K562 (cell line): ENCODE results near the gene GIGYF2. TPM values are rescaled to one million over a fixed set of nuclear protein-coding genes. Genes with fewer than 3 reads are reported as not detected.

Source experiments
- ATAC-seq: fragments of 200-7000 bp; cut with Tn5 transposase; 3 replicates; pipeline ENCODE4 v1.9.1; 2020; ENCODE audit warnings: moderate library complexity
- BruUV-seq: library from RNA; stranded (reverse); fragments of 400-500 nt; replicated peaks from 2 replicates; lab custom pipeline; 2021; lab: Mats Ljungman, UMichigan
- CTCF ChIA-PET: fragments of 300-600 bp; formaldehyde crosslinking; extraction: SDS; loops from one replicate; lab custom pipeline; 2021; ENCODE audit warnings: low intra/inter-chr PET ratio; lab: Yijun Ruan, JAX
- POLR2A ChIA-PET: fragments of 300-600, 350-650 bp; sonication (Branson Sonifier 250); formaldehyde crosslinking; extraction: SDS; loops from one replicate; lab custom pipeline; 2021; ENCODE audit warnings: antibody characterized with exemption, inconsistent platforms; lab: Yijun Ruan, JAX
- DNase-seq, 4 experiments: peaks; one replicate each; pipeline versions ENCODE4 v3.0.0 to v3.0.0-alpha.2; 2011 to 2018; ENCODE audit warnings: low spot score in 3 of 4, mixed read lengths in 3 of 4; ENCODE audit errors: extremely low read depth in 1 of 4
- FAIRE-seq: peaks from 2 replicates; lab custom pipeline; 2011; peaks lifted over from hg19 to GRCh38; lab: Jason Lieb, UNC
- H2AFZ ChIP-seq: 2 replicates; pipeline ENCODE4 v1.6.0; 2011; ENCODE audit warnings: low read depth, low read length, control low read depth, inconsistent platforms
- H3K27ac ChIP-seq: fragments of 200-600 bp; 3 replicates; pipeline ENCODE4 v1.8.0; 2011; ENCODE audit warnings: low read depth, mild to moderate bottlenecking, control low read depth, inconsistent platforms, low read length, moderate library complexity, mixed read lengths; ENCODE audit errors: extremely low read depth
- H3K27me3 ChIP-seq, 2 experiments: fragments of 300-600 bp in 1 of 2; 2 replicates in 1 of 2; 3 replicates in 1 of 2; pipeline versions ENCODE4 v1.6.0 to v1.8.0; 2011; ENCODE audit warnings: inconsistent platforms in 2 of 2, low read length in 2 of 2, mild to moderate bottlenecking in 1 of 2, mixed read lengths in 1 of 2, moderate library complexity in 1 of 2; ENCODE audit not compliant: control insufficient read depth in 2 of 2, insufficient read depth in 2 of 2
- H3K36me3 ChIP-seq: fragments of 300-600 bp; 3 replicates; pipeline ENCODE4 v1.8.0; 2011; ENCODE audit warnings: mild to moderate bottlenecking, low read length, inconsistent platforms; ENCODE audit not compliant: control insufficient read depth, insufficient read depth
- H3K4me1 ChIP-seq, 2 experiments: fragments of 200-600 bp in 1 of 2; replicated peaks in 1 of 2; 2 replicates in 1 of 2; 3 replicates in 1 of 2; pipeline versions ENCODE4 v1.5.1 to v1.8.0; 2011; ENCODE audit warnings: inconsistent platforms in 2 of 2, low read length in 2 of 2, mild to moderate bottlenecking in 1 of 2, mixed read lengths in 1 of 2, moderate library complexity in 1 of 2; ENCODE audit not compliant: control insufficient read depth in 2 of 2, insufficient read depth in 2 of 2
- H3K4me2 ChIP-seq: 2 replicates; pipeline ENCODE4 v1.6.1; 2011; ENCODE audit warnings: low read length, control low read depth, inconsistent platforms, mixed read lengths; ENCODE audit not compliant: insufficient read depth
- H3K4me3 ChIP-seq: fragments of 200-600 bp; sonication (generic), shearing (Covaris generic); 2 replicates; pipeline ENCODE4 v1.5.1; 2016; ENCODE audit warnings: control low read depth, inconsistent platforms
- H3K79me2 ChIP-seq: fragments of 200-600 bp; 3 replicates; pipeline ENCODE4 v1.8.0; 2011; ENCODE audit warnings: low read length, inconsistent platforms; ENCODE audit not compliant: control insufficient read depth, insufficient read depth
- H3K9ac ChIP-seq, 2 experiments: 2 replicates each; pipeline versions ENCODE4 v1.6.0 to v1.6.1; 2011; ENCODE audit warnings: low read depth in 2 of 2, low read length in 2 of 2, control low read depth in 1 of 2, inconsistent platforms in 1 of 2, mild to moderate bottlenecking in 1 of 2, mixed read lengths in 1 of 2; ENCODE audit not compliant: insufficient read depth in 1 of 2
- H3K9me1 ChIP-seq: one replicate; pipeline ENCODE4 v1.6.0; 2011; ENCODE audit warnings: inconsistent platforms, mild to moderate bottlenecking, low read length, moderate library complexity; ENCODE audit not compliant: control insufficient read depth, insufficient read depth
- H3K9me3 ChIP-seq: replicated peaks from 2 replicates; pipeline ENCODE4 v1.5.1; 2011; ENCODE audit warnings: low read depth, low read length, inconsistent platforms; ENCODE audit not compliant: control insufficient read depth, insufficient read depth
- H4K20me1 ChIP-seq: replicated peaks from 2 replicates; pipeline ENCODE4 v1.6.1; 2011; ENCODE audit warnings: low read length, inconsistent platforms, mixed read lengths; ENCODE audit not compliant: control insufficient read depth, insufficient read depth
- BDP1 ChIP-seq: IDR thresholded peaks from 3 replicates; pipeline ENCODE4 v1.6.1; 2011; ENCODE audit not compliant: insufficient read length, insufficient read depth
- ETV5 ChIP-seq: sonication (generic); formaldehyde crosslinking; IDR thresholded peaks from 2 replicates; pipeline ENCODE4 v1.4.0; 2020; ENCODE audit warnings: low read depth, mild to moderate bottlenecking, missing genetic modification reagents
- HNRNPUL1 ChIP-seq: fragments of 200-400 bp; formaldehyde crosslinking; IDR thresholded peaks from 2 replicates; pipeline ENCODE4 v1.6.1; 2017; ENCODE audit warnings: low read length
- JUNB ChIP-seq: fragments of 450-650 bp; formaldehyde crosslinking; conservative IDR thresholded peaks from 2 replicates; pipeline ENCODE4 v1.4.0; 2020; ENCODE audit warnings: mild to moderate bottlenecking
- KHSRP ChIP-seq: fragments of 450-650 bp; IDR thresholded peaks from 2 replicates; pipeline ENCODE4 v1.6.1; 2017
- MTA2 ChIP-seq: fragments of 450-650 bp; IDR thresholded peaks from 2 replicates; pipeline ENCODE4 v1.6.1; 2016; ENCODE audit warnings: low read depth
- NFYB ChIP-seq: IDR thresholded peaks from 2 replicates; pipeline ENCODE4 v1.6.1; 2011; ENCODE audit warnings: mild to moderate bottlenecking, moderate library complexity; ENCODE audit not compliant: insufficient read length; ENCODE audit errors: extremely low read depth
- NR2F6 ChIP-seq: fragments of 450-650 bp; formaldehyde crosslinking; IDR thresholded peaks from 2 replicates; pipeline ENCODE4 v1.4.0; 2020; ENCODE audit warnings: mild to moderate bottlenecking
- NR4A1 ChIP-seq, 2 experiments: fragments of 250-450 bp in 1 of 2; fragments of 450-650 bp in 1 of 2; sonication (Bioruptor Pico) in 1 of 2; IDR thresholded peaks; 2 replicates each; pipeline versions ENCODE4 v1.4.0 to v1.6.1; 2016 to 2020; ENCODE audit warnings: mild to moderate bottlenecking in 2 of 2, missing compliant biosample characterization in 1 of 2, missing genetic modification characterization in 1 of 2, moderate library complexity in 1 of 2
- POLR2AphosphoS5 ChIP-seq: IDR thresholded peaks from 2 replicates; pipeline ENCODE4 v1.6.1; 2011; ENCODE audit warnings: mild to moderate bottlenecking, low read depth, low read length, moderate library complexity; ENCODE audit not compliant: control insufficient read depth, insufficient read depth
- SETDB1 ChIP-seq: IDR thresholded peaks from one replicate; pipeline ENCODE4 v1.6.1; 2012; ENCODE audit warnings: low read length, control low read depth, inconsistent platforms
- SOX6 ChIP-seq: fragments of 450-650 bp; IDR thresholded peaks from 2 replicates; pipeline ENCODE4 v1.6.1; 2014; ENCODE audit warnings: mild to moderate bottlenecking
- SUPT5H ChIP-seq: fragments of 450-650 bp; IDR thresholded peaks from 2 replicates; pipeline ENCODE4 v1.6.1; 2016
- ZC3H4 ChIP-seq: sonication (generic); formaldehyde crosslinking; IDR thresholded peaks from 2 replicates; pipeline ENCODE4 v1.9.0; 2021; ENCODE audit warnings: missing genetic modification reagents, borderline replicate concordance
- ZFPM2 ChIP-seq: fragments of 250-450 bp; sonication (Bioruptor Pico); IDR thresholded peaks from 2 replicates; pipeline ENCODE4 v1.5.1; 2022; ENCODE audit warnings: mild to moderate bottlenecking
- ZNF174 ChIP-seq: fragments of 250-450 bp; sonication (Bioruptor Pico); IDR thresholded peaks from 2 replicates; pipeline ENCODE4 v1.4.0; 2020; ENCODE audit warnings: mild to moderate bottlenecking
- ZNF263 ChIP-seq: sonication (generic); formaldehyde crosslinking; IDR thresholded peaks from 2 replicates; pipeline ENCODE4 v1.8.0; 2022; ENCODE audit warnings: mild to moderate bottlenecking, missing genetic modification reagents, borderline replicate concordance
- WGBS: fragments of 100-300 bp; shearing (Covaris generic); methylation state at CpG from one replicate; pipeline ENCODE4 v1.1.6; 2016; ENCODE audit warnings: low coverage, mixed read lengths; ENCODE audit not compliant: insufficient coverage; ENCODE audit errors: missing lambda C conversion rate; 5-methylcytosine and 5-hydroxymethylcytosine counted together
- in situ Hi-C: fragments of 300-500 bp; cut with MboI; formaldehyde crosslinking; loops from 4 replicates; pipeline ENCODE4 v1.15.0; 2018; ENCODE audit warnings: inconsistent platforms, mixed read lengths
- intact Hi-C: fragments of 100-400 bp; cut with micrococcal nuclease; formaldehyde crosslinking; loops from 2 replicates; pipeline ENCODE4 v1.14.2; 2022
- polyA plus RNA-seq, 8 experiments: library from polyadenylated mRNA; depleted of rRNA in 4 of 8; stranded (reverse) in 5 of 8; unstranded in 3 of 8; fragments of >200 nt; fragmentation: Nextera tagmentation in 2 of 8; fragmentation: Illumina TruSeq in 1 of 8; extraction: Ambion mirVana in 2 of 8; extraction: Trizol in 1 of 8; gene quantifications; 2 replicates each; pipeline versions ENCODE4 v1.2.1 to v1.2.3, GENCODE V29; 2011 to 2014; ENCODE audit warnings: inconsistent platforms in 1 of 8, missing spikeins in 1 of 8
- total RNA-seq, 7 experiments: library from RNA; depleted of rRNA in 6 of 7; stranded (reverse); fragments of >200 nt in 6 of 7; fragmentation: Illumina TruSeq in 2 of 7; extraction: Trizol in 2 of 7; gene quantifications; 2 replicates each; pipeline versions ENCODE4 v1.2.1 to v1.2.3, GENCODE V29; 2011 to 2021; ENCODE audit warnings: low replicate concordance in 1 of 7
- TF ChIP-seq, protein P1 (sequence below): fragments of 250-450 bp; sonication (Bioruptor Pico); IDR thresholded peaks from 2 replicates; pipeline ENCODE4 v1.8.0; 2021; ENCODE audit warnings: moderate library complexity, mild to moderate bottlenecking, inconsistent platforms
- TF ChIP-seq, protein P2 (sequence below): fragments of 250-450 bp; sonication (Bioruptor Pico); IDR thresholded peaks from 2 replicates; pipeline ENCODE4 v1.8.0; 2022; ENCODE audit warnings: inconsistent platforms, mild to moderate bottlenecking, moderate library complexity, borderline replicate concordance
- TF ChIP-seq, protein P3 (sequence below): fragments of 250-450 bp; sonication (Bioruptor Pico); IDR thresholded peaks from 2 replicates; pipeline ENCODE4 v1.5.1; 2021; ENCODE audit warnings: mild to moderate bottlenecking

The GIGYF2 gene
- total and polyA plus RNA-seq, 9 of the 15 experiments (the other 6 are each of a cell fraction or from before 2014, with no cell fraction given): 12.7 to 52.7 (median 34.9) TPM

DNA sequence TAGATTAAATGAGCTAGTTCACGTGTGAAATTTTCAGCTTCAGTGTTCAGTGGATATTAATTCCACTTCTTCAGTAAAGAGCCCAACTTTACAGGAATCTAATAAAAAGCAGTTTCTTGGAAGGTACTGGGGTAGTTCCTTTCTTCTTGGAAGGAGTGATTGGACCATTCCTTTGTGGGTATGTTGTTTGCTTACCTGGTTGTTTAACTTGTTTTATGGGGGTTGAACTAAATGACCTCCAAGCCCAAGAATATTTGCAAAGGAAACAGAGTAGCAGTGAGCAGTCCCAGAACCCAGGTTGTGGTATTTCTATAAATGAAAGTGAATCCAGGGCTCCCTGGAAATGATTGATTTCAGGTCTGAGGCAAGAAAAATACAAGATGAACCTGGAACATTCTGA, 47.8 kb downstream of the GIGYF2 start (continued):
- TF ChIP-seq JUNB (CRISPR knock-in tag) (no peak), POLR2AphosphoS5 (no peak), SUPT5H (no peak), KHSRP (no peak)

DNA sequence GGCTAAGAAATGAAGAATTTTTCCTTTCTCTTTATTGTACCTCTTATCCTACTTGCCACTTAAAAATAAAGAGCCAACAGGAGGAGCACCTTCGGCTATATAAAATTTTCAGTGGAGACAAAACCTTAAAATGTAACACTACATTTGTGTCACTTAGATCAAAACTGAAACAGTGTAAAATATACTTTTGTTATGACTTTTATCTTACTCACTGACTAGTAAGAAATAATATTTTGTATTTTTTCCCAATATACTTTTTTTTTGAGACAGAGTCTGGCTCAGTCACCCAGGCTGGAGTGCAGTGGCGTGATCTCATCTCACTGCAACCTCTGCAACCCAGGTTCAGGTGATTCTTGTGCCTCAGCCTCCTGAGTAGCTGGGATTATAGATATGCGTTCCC, 50.9 kb downstream of the GIGYF2 start:
- 100% methylated on average over 2 of the region's 3 CpGs for WGBS
- FAIRE-seq (no peak), ATAC-seq (no peak), DNase-seq (no peak)
- Histone ChIP-seq H2AFZ (no peak overlapping the region), H3K4me1 (no peaks in the 10 kb centered on the region), H3K4me2 (no peak overlapping the region), H3K9me1 (no peaks in the 10 kb centered on the region), H3K27ac (no peak overlapping the region), H3K27me3 (no peaks in the 10 kb centered on the region), H3K9ac (no peak overlapping the region), H3K9me3 (no peaks in the 10 kb centered on the region; the same call in 1 of the 2 replicates), H4K20me1 (no peaks in the 10 kb centered on the region), H3K4me3 (no peak overlapping the region), H3K36me3 (peaks cover 71% of the 10 kb centered on the region), H3K79me2 (no peaks in the 10 kb centered on the region)
- intact Hi-C loops: no loop called here
- in situ Hi-C loops: no loop called here
- ChIA-PET POLR2A (no interaction called here), CTCF (no interaction called here)
- BruUV-seq: no TSS peak
- no peak for TF ChIP-seq ZNF174 (CRISPR knock-in tag)
- no peak for TF ChIP-seq NFYB
- no peak for TF ChIP-seq ZC3H4 (CRISPR knock-in tag)
- TF ChIP-seq MTA2: no peak
- TF ChIP-seq ZFPM2: no peak
- TF ChIP-seq ETV5 (CRISPR knock-in tag): no peak
- TF ChIP-seq, protein P1, sequence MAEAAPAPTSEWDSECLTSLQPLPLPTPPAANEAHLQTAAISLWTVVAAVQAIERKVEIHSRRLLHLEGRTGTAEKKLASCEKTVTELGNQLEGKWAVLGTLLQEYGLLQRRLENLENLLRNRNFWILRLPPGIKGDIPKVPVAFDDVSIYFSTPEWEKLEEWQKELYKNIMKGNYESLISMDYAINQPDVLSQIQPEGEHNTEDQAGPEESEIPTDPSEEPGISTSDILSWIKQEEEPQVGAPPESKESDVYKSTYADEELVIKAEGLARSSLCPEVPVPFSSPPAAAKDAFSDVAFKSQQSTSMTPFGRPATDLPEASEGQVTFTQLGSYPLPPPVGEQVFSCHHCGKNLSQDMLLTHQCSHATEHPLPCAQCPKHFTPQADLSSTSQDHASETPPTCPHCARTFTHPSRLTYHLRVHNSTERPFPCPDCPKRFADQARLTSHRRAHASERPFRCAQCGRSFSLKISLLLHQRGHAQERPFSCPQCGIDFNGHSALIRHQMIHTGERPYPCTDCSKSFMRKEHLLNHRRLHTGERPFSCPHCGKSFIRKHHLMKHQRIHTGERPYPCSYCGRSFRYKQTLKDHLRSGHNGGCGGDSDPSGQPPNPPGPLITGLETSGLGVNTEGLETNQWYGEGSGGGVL (CRISPR knock-in tag): no peak
- TF ChIP-seq NR2F6: no peak
- TF ChIP-seq BDP1: no peak
- TF ChIP-seq, protein P2, sequence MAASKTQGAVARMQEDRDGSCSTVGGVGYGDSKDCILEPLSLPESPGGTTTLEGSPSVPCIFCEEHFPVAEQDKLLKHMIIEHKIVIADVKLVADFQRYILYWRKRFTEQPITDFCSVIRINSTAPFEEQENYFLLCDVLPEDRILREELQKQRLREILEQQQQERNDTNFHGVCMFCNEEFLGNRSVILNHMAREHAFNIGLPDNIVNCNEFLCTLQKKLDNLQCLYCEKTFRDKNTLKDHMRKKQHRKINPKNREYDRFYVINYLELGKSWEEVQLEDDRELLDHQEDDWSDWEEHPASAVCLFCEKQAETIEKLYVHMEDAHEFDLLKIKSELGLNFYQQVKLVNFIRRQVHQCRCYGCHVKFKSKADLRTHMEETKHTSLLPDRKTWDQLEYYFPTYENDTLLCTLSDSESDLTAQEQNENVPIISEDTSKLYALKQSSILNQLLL: no peak
- no peak for TF ChIP-seq NR4A1 (CRISPR knock-in tag; IDR thresholded peaks at IDR 0.05)
- no peak for TF ChIP-seq NR4A1 (tag; IDR thresholded peaks at IDR 0.05)
- TF ChIP-seq SETDB1: no peak
- TF ChIP-seq ZNF263: no peak
- no peak for TF ChIP-seq HNRNPUL1
- TF ChIP-seq, protein P3, sequence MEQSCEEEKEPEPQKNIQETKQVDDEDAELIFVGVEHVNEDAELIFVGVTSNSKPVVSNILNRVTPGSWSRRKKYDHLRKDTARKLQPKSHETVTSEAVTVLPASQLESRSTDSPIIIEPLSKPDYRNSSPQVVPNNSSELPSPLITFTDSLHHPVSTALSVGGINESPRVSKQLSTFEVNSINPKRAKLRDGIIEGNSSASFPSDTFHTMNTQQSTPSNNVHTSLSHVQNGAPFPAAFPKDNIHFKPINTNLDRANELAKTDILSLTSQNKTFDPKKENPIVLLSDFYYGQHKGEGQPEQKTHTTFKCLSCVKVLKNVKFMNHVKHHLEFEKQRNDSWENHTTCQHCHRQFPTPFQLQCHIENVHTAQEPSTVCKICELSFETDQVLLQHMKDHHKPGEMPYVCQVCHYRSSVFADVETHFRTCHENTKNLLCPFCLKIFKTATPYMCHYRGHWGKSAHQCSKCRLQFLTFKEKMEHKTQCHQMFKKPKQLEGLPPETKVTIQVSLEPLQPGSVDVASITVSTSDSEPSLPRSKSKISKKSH (CRISPR knock-in tag): no peak
- TF ChIP-seq SOX6: no peak
